Gastrocnemius medialis (tissue), 4 donors: ENCODE results near the gene ARHGAP12. TPM values are rescaled to one million over a fixed set of nuclear protein-coding genes. Genes with fewer than 3 reads are reported as not detected.

ENCODE experiments used
- ATAC-seq, 2 donors: fragments of 150-250 bp; one replicate each; pipeline ENCODE4 v1.9.1; 2016
- DNase-seq, 2 donors: peaks; one replicate each; pipeline ENCODE4 v3.0.0-alpha.2; 2019
- H3K27ac ChIP-seq, 4 donors: fragments of 200-600 bp; sonication (generic); 1 replicate in 1 of 4; 2 replicates in 3 of 4; pipeline ENCODE4 v1.5.1; 2016 to 2018; ENCODE audit warnings: mild to moderate bottlenecking in 2 of 4, moderate library complexity in 1 of 4
- H3K27me3 ChIP-seq, 3 donors: fragments of 200-600 bp; sonication (generic) in 2 of 3; 1 replicate in 1 of 3; 2 replicates in 2 of 3; pipeline versions ENCODE4 v1.5.1 to v1.6.0; 2016 to 2019; ENCODE audit warnings: mild to moderate bottlenecking in 1 of 3, moderate library complexity in 1 of 3
- H3K36me3 ChIP-seq, 2 donors: fragments of 200-600 bp; sonication (generic) in 1 of 2; one replicate each; pipeline ENCODE4 v1.5.1; 2017 to 2018
- H3K4me1 ChIP-seq, 2 donors: fragments of 200-600 bp; sonication (generic) in 1 of 2; one replicate each; pipeline ENCODE4 v1.5.1; 2016 to 2017; ENCODE audit warnings: mild to moderate bottlenecking in 2 of 2
- H3K4me3 ChIP-seq, 4 donors: fragments of 200-600 bp; sonication (generic) in 3 of 4; 1 replicate in 1 of 4; 2 replicates in 3 of 4; pipeline ENCODE4 v1.5.1; 2016 to 2019; ENCODE audit warnings: mild to moderate bottlenecking in 2 of 4
- H3K9me3 ChIP-seq, 3 donors: fragments of 200-600 bp; sonication (generic) in 2 of 3; 1 replicate in 1 of 3; 2 replicates in 2 of 3; pipeline ENCODE4 v1.5.1; 2016 to 2019
- CTCF ChIP-seq, 5 experiments: fragments of 450-650 bp in 3 of 5; fragments of 200-600 bp in 2 of 5; sonication (generic) in 2 of 5; IDR thresholded peaks in 4 of 5; conservative IDR thresholded peaks in 1 of 5; 1 replicate in 4 of 5; 2 replicates in 1 of 5; pipeline ENCODE4 v1.5.1; 2016 to 2019; ENCODE audit warnings: antibody characterized with exemption in 5 of 5, mild to moderate bottlenecking in 3 of 5, moderate library complexity in 3 of 5
- POLR2A ChIP-seq, 2 donors: fragments of 450-650 bp; IDR thresholded peaks; one replicate each; pipeline ENCODE4 v1.6.1; 2017; ENCODE audit warnings: antibody characterized with exemption in 2 of 2, mild to moderate bottlenecking in 2 of 2, moderate library complexity in 2 of 2
- in situ Hi-C, 4 donors: fragments of 200-750 bp; cut with MboI; loops; one replicate each; pipeline versions ENCODE4 v1.15.0 to v1.8.0; 2017; ENCODE audit warnings: low sequenced_read_pairs in 4 of 4
- intact Hi-C: fragments of 100-400 bp; cut with DNase I; formaldehyde crosslinking; loops from one replicate; pipeline ENCODE4 v1.15.1; 2023; ENCODE audit warnings: low total_unique reads
- total RNA-seq, 4 donors: library from RNA; depleted of rRNA; stranded (reverse); fragments of >200 nt; gene quantifications; one replicate each; pipeline versions ENCODE4 v1.1.0 to v1.2.3, GENCODE V29; 2016

ARHGAP12 gene
- total RNA-seq, 4 donors from 2014 or later: 17.0 to 34.3 (median 21.6) TPM

- H3K36me3 ChIP-seq: no peaks in the 10 kb centered on the region
- H3K4me1 ChIP-seq: peaks cover 3 to 9% of the 10 kb centered on the region in 2 donors
- H3K27ac ChIP-seq: no peak overlapping the region
- DNase-seq (no peak), ATAC-seq (no peak)
- in situ Hi-C loops (no loop called here), intact Hi-C loops (no loop called here)
- H3K9me3 ChIP-seq: no peaks in the 10 kb centered on the region
- no peak for TF ChIP-seq POLR2A (IDR thresholded peaks at IDR 0.05)
- no peak for TF ChIP-seq CTCF (IDR thresholded peaks at IDR 0.05 in 4 of 5, conservative IDR thresholded peaks at IDR 0.05 in 1 of 5)
- H3K27me3 ChIP-seq: no peaks in the 10 kb centered on the region
- H3K4me3 ChIP-seq: no peak overlapping the region
These were observed 81.1 kb downstream of the ARHGAP12 start for GRCh38 chr10:31847515-31847914.

GRCh38 chr10:31838709-31839108, 89.9 kb downstream of the ARHGAP12 start:
- in situ Hi-C loops: no loop called here

GRCh38 chr10:31838065-31838464, 90.6 kb downstream of the ARHGAP12 start:
- H3K4me3 ChIP-seq: no peak overlapping the region
- intact Hi-C loops: no loop called here
- H3K9me3 ChIP-seq: no peaks in the 10 kb centered on the region
- no peak overlapping the region for H3K27ac ChIP-seq
- H3K4me1 ChIP-seq: no peaks in the 10 kb centered on the region
- H3K27me3 ChIP-seq: no peaks in the 10 kb centered on the region
- no peak for TF ChIP-seq POLR2A (IDR thresholded peaks at IDR 0.05)
- ATAC-seq (no peak), DNase-seq (no peak)
- in situ Hi-C loops: no loop called here
- no peaks in the 10 kb centered on the region for H3K36me3 ChIP-seq

More at GRCh38 chr10:31838709-31839108, 89.9 kb downstream of the ARHGAP12 start:
- Histone ChIP-seq H3K36me3 (no peaks in the 10 kb centered on the region), H3K9me3 (no peaks in the 10 kb centered on the region), H3K27me3 (no peaks in the 10 kb centered on the region), H3K4me3 (no peak overlapping the region), H3K4me1 (no peaks in the 10 kb centered on the region), H3K27ac (no peak overlapping the region)
- ATAC-seq (no peak), DNase-seq (no peak)
- TF ChIP-seq POLR2A (IDR thresholded peaks at IDR 0.05) (no peak), CTCF (IDR thresholded peaks at IDR 0.05 in 4 of 5, conservative IDR thresholded peaks at IDR 0.05 in 1 of 5) (no peak)
- intact Hi-C loops: no loop called here

- no peaks in the 10 kb centered on the region for H3K36me3 ChIP-seq
- in situ Hi-C loops (no loop called here), intact Hi-C loops (no loop called here)
- no peaks in the 10 kb centered on the region for H3K4me1 ChIP-seq
- no peaks in the 10 kb centered on the region for H3K9me3 ChIP-seq
- no peaks in the 10 kb centered on the region for H3K27me3 ChIP-seq
- no peak overlapping the region for H3K27ac ChIP-seq
- DNase-seq (no peak), ATAC-seq (no peak)
- no peak for TF ChIP-seq POLR2A (IDR thresholded peaks at IDR 0.05)
- peak in 3 of 5 experiments; percentile 14 to 47 (median 25) for TF ChIP-seq CTCF (IDR thresholded peaks at IDR 0.05 in 4 of 5, conservative IDR thresholded peaks at IDR 0.05 in 1 of 5)
- no peak overlapping the region for H3K4me3 ChIP-seq
These were observed 91.8 kb downstream of the ARHGAP12 start for GRCh38 chr10:31836569-31837406.

- Histone ChIP-seq H3K4me1 (no peaks in the 10 kb centered on the region), H3K9me3 (no peaks in the 10 kb centered on the region), H3K27ac (no peak overlapping the region), H3K36me3 (no peaks in the 10 kb centered on the region), H3K4me3 (no peak overlapping the region), H3K27me3 (no peaks in the 10 kb centered on the region)
- ATAC-seq (no peak), DNase-seq (no peak)
- intact Hi-C loops: no loop called here
- in situ Hi-C loops: no loop called here
- no peak for TF ChIP-seq CTCF (IDR thresholded peaks at IDR 0.05 in 4 of 5, conservative IDR thresholded peaks at IDR 0.05 in 1 of 5)
- TF ChIP-seq POLR2A (IDR thresholded peaks at IDR 0.05): no peak
These were observed 94.9 kb downstream of the ARHGAP12 start for GRCh38 chr10:31833753-31834152.
